Neural progenitor cell (in vitro differentiated cells): Measurements from ENCODE around the gene NR1H2. TPM values are rescaled to one million over a fixed set of nuclear protein-coding genes. Genes with fewer than 3 reads are reported as not detected.

Experiments used
- DNase-seq: peaks from one replicate; pipeline ENCODE4 v3.0.0-alpha.2; 2016; ENCODE audit warnings: low spot score
- H2AFZ ChIP-seq: fragments of 200-600 bp; sonication (generic); replicated peaks from 2 replicates; pipeline ENCODE4 v1.6.1; 2016; ENCODE audit warnings: antibody characterized with exemption
- H3F3A ChIP-seq: fragments of 200-600 bp; sonication (generic); 2 replicates; pipeline ENCODE4 v1.6.1; 2016; ENCODE audit warnings: antibody characterized with exemption, low read depth
- H3K27ac ChIP-seq: fragments of 200-600 bp; sonication (generic); 2 replicates; pipeline ENCODE4 v1.5.1; 2016; ENCODE audit warnings: mild to moderate bottlenecking
- H3K27me3 ChIP-seq: fragments of 200-600 bp; sonication (generic); 2 replicates; pipeline ENCODE4 v1.6.1; 2016; ENCODE audit warnings: mild to moderate bottlenecking, moderate library complexity
- H3K36me3 ChIP-seq: fragments of 200-600 bp; sonication (generic); 2 replicates; pipeline ENCODE4 v1.5.1; 2016
- H3K4me1 ChIP-seq: fragments of 200-600 bp; sonication (generic); 2 replicates; pipeline ENCODE4 v1.6.1; 2016; ENCODE audit warnings: mixed run types
- H3K4me2 ChIP-seq: fragments of 200-600 bp; sonication (generic); 2 replicates; pipeline ENCODE4 v1.6.1; 2016
- H3K4me3 ChIP-seq: fragments of 200-600 bp; sonication (generic); 2 replicates; pipeline ENCODE4 v1.5.1; 2016
- H3K79me2 ChIP-seq: fragments of 200-600 bp; sonication (generic); 2 replicates; pipeline ENCODE4 v1.6.1; 2016; ENCODE audit warnings: low read depth
- H3K9ac ChIP-seq: fragments of 200-600 bp; sonication (generic); 2 replicates; pipeline ENCODE4 v1.6.1; 2016
- H3K9me3 ChIP-seq: fragments of 200-600 bp; sonication (generic); 2 replicates; pipeline ENCODE4 v1.5.1; 2016; ENCODE audit warnings: low read depth
- H4K20me1 ChIP-seq: fragments of 200-600 bp; sonication (generic); 2 replicates; pipeline ENCODE4 v1.6.1; 2016; ENCODE audit warnings: low read depth
- H3K27ac Mint-ChIP-seq: 3 replicates; pipeline ENCODE4 v1.8.0; 2021; ENCODE audit warnings: mixed read lengths
- H3K27me3 Mint-ChIP-seq: 2 replicates; pipeline ENCODE4 v1.8.0; 2022; ENCODE audit warnings: low read depth, mild to moderate bottlenecking, inconsistent platforms, moderate library complexity, mixed read lengths; ENCODE audit not compliant: insufficient read depth
- H3K36me3 Mint-ChIP-seq: 3 replicates; pipeline ENCODE4 v1.8.0; 2021; ENCODE audit warnings: mixed read lengths
- H3K4me1 Mint-ChIP-seq: 3 replicates; pipeline ENCODE4 v1.8.0; 2021; ENCODE audit warnings: mixed read lengths
- H3K4me3 Mint-ChIP-seq: 3 replicates; pipeline ENCODE4 v1.8.0; 2021; ENCODE audit warnings: mild to moderate bottlenecking, moderate library complexity, mixed read lengths
- H3K9me3 Mint-ChIP-seq: 3 replicates; pipeline ENCODE4 v1.8.0; 2020; ENCODE audit warnings: mixed read lengths
- EZH2 ChIP-seq: fragments of 200-600 bp; sonication (generic); IDR thresholded peaks from 2 replicates; pipeline ENCODE4 v1.6.1; 2017; ENCODE audit warnings: antibody characterized with exemption, mild to moderate bottlenecking, moderate library complexity
- EZH2phosphoT487 ChIP-seq: fragments of 200-600 bp; sonication (generic); IDR thresholded peaks from 2 replicates; pipeline ENCODE4 v1.6.1; 2017; ENCODE audit warnings: antibody characterized with exemption
- total RNA-seq: library from RNA; depleted of rRNA; stranded (reverse); fragments of >200 nt; gene quantifications from 2 replicates; pipeline ENCODE4 v1.2.3, GENCODE V29; 2015; ENCODE audit warnings: low replicate concordance
- TF ChIP-seq, protein P1 (sequence below): fragments of 200-600 bp; sonication (generic); IDR thresholded peaks from 2 replicates; pipeline ENCODE4 v1.5.1; 2017; ENCODE audit warnings: antibody characterized with exemption, mild to moderate bottlenecking

Gene NR1H2
- total RNA-seq, 1 donor from 2014 or later, result 25.4 TPM

DNA sequence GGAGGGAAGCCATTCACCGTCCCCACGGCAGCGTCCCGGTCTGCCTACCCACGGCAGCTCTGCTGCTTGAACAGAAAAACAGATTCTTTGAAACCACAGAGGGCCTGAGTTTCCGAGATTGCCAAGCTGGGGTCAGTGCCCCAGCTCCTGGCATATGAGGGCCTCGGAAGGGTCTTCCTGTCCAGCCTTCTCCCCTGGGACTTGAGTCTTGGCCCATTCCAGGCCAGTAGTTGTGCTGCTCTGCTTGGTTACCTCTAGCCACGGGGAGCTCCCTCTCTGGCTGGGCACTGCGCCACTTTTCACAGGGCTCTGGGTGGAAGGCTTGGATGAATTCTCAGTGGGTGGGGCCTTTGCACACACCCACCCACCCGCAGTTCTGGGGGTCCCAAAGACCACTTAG lies 33.9 kb downstream of the NR1H2 start:
- H3K9me3 Mint-ChIP-seq, result no peaks in the 10 kb centered on the region
- Histone ChIP-seq H3K27me3 (no peaks in the 10 kb centered on the region), H3K36me3 (no peaks in the 10 kb centered on the region), H3K79me2 (no peaks in the 10 kb centered on the region), H3K9ac (no peak overlapping the region), H3K4me1 (no peaks in the 10 kb centered on the region), H3K4me2 (no peak overlapping the region), H2AFZ (no peak overlapping the region), H3K27ac (no peak overlapping the region), H3F3A (peaks cover 12% of the 10 kb centered on the region), H3K9me3 (no peaks in the 10 kb centered on the region), H3K4me3 (no peak overlapping the region), H4K20me1 (peaks cover 8% of the 10 kb centered on the region)
- no peak overlapping the region for H3K27ac Mint-ChIP-seq
- no peak overlapping the region for H3K4me3 Mint-ChIP-seq
- peaks cover 3% of the 10 kb centered on the region for H3K4me1 Mint-ChIP-seq
- TF ChIP-seq, protein P1, sequence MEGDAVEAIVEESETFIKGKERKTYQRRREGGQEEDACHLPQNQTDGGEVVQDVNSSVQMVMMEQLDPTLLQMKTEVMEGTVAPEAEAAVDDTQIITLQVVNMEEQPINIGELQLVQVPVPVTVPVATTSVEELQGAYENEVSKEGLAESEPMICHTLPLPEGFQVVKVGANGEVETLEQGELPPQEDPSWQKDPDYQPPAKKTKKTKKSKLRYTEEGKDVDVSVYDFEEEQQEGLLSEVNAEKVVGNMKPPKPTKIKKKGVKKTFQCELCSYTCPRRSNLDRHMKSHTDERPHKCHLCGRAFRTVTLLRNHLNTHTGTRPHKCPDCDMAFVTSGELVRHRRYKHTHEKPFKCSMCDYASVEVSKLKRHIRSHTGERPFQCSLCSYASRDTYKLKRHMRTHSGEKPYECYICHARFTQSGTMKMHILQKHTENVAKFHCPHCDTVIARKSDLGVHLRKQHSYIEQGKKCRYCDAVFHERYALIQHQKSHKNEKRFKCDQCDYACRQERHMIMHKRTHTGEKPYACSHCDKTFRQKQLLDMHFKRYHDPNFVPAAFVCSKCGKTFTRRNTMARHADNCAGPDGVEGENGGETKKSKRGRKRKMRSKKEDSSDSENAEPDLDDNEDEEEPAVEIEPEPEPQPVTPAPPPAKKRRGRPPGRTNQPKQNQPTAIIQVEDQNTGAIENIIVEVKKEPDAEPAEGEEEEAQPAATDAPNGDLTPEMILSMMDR, result no peak
- TF ChIP-seq EZH2 (no peak), EZH2phosphoT487 (no peak)
- DNase-seq, result no peak
- H3K27me3 Mint-ChIP-seq, result peaks cover 4% of the 10 kb centered on the region
- H3K36me3 Mint-ChIP-seq, result peaks cover 11% of the 10 kb centered on the region

DNA sequence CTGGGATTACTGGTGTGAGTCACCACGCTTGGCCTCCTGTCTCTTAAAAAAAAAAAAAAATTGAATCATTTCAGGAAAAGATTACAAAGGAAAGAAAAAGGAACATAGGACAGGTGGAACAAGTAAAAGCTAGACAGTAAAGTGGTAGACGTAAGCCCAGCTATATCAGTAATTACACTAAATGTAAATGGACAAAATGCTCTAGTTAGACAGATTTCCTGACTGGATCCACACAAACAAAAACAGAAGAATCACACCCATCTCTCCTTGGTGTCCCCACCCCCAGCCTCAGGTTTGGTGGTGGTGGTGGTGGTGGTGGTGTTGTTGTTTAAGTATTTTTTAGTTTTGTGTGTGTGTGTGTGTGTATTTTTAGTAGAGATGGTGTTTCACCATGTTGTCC lies 36.2 kb downstream of the NR1H2 start:
- no peaks in the 10 kb centered on the region for H3K9me3 ChIP-seq
- no peak overlapping the region for H3K4me3 ChIP-seq
- no peaks in the 10 kb centered on the region for H3K36me3 ChIP-seq
- peaks cover 11% of the 10 kb centered on the region for H3K36me3 Mint-ChIP-seq
- H3K4me3 Mint-ChIP-seq, result no peak overlapping the region
- no peak for DNase-seq
- H3K9me3 Mint-ChIP-seq, result no peaks in the 10 kb centered on the region
- H3K9ac ChIP-seq, result no peak overlapping the region
- no peak overlapping the region for H3K27ac ChIP-seq
- H3K4me2 ChIP-seq, result no peak overlapping the region
- peaks cover 3% of the 10 kb centered on the region for H3K4me1 Mint-ChIP-seq
- H3K79me2 ChIP-seq, result no peaks in the 10 kb centered on the region
- peaks cover 12% of the 10 kb centered on the region for H3F3A ChIP-seq
- H3K27ac Mint-ChIP-seq, result no peak overlapping the region
- H3K27me3 ChIP-seq, result no peaks in the 10 kb centered on the region
- no peak overlapping the region for H2AFZ ChIP-seq
- H3K27me3 Mint-ChIP-seq, result peaks cover 2% of the 10 kb centered on the region
- H3K4me1 ChIP-seq, result no peaks in the 10 kb centered on the region
- peaks cover 10% of the 10 kb centered on the region for H4K20me1 ChIP-seq
- TF ChIP-seq EZH2phosphoT487, result no peak
- no peak for TF ChIP-seq EZH2
- TF ChIP-seq, protein P1, result no peak

DNA sequence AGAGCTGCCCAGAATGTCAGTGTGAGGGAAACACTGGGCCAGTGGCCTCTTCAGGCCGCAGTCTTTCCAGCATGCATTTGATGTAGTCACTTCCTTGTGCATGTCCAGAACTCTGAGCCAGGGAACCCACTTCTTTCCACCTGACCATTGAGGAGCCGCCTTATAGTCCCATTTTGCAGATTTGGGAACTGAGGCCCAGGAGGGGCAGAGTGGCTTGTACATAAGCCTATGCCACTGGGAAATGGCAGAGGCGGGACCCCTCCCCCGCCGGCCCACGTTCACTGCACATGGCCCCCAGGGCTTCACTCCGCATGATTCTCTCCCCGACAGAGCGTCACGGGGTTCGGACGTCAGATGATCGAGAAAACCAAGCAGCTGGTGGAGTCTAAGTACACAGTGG lies 36.8 kb downstream of the NR1H2 start:
- Histone ChIP-seq H3K4me1 (no peaks in the 10 kb centered on the region), H3F3A (peaks cover 12% of the 10 kb centered on the region), H3K27ac (no peak overlapping the region), H3K4me2 (no peak overlapping the region), H3K4me3 (no peak overlapping the region), H3K9ac (no peak overlapping the region), H2AFZ (no peak overlapping the region), H3K9me3 (no peaks in the 10 kb centered on the region), H4K20me1 (peaks cover 12% of the 10 kb centered on the region), H3K79me2 (no peaks in the 10 kb centered on the region), H3K36me3 (no peaks in the 10 kb centered on the region), H3K27me3 (peaks cover 1% of the 10 kb centered on the region)
- Mint-ChIP-seq H3K36me3 (peaks cover 11% of the 10 kb centered on the region), H3K9me3 (no peaks in the 10 kb centered on the region), H3K4me1 (peaks cover 3% of the 10 kb centered on the region), H3K4me3 (no peak overlapping the region), H3K27me3 (peaks cover 2% of the 10 kb centered on the region), H3K27ac (no peak overlapping the region)
- TF ChIP-seq EZH2, result no peak
- TF ChIP-seq, protein P1, result no peak
- TF ChIP-seq EZH2phosphoT487, result no peak
- DNase-seq, result no peak

DNA sequence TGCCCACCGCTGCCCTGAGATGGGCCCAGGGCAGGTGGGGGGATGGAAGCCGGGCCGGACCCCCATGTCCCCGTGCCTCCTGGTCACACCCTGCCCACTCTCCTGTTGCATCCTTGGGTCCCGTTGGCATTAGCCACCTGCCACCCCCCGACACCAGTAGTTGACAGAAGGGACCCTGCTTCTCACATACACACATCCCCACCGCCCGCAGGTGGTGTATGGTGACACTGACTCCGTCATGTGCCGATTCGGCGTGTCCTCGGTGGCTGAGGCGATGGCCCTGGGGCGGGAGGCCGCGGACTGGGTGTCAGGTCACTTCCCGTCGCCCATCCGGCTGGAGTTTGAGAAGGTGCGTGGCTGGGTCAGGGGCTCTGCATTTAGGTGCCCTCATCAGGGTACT lies 37.3 kb downstream of the NR1H2 start:
- Histone ChIP-seq H3K9me3 (no peaks in the 10 kb centered on the region), H3K36me3 (no peaks in the 10 kb centered on the region), H3F3A (peaks cover 12% of the 10 kb centered on the region), H3K4me1 (peaks cover under 1% of the 10 kb centered on the region), H3K9ac (no peak overlapping the region), H2AFZ (no peak overlapping the region), H3K4me3 (no peak overlapping the region), H3K27ac (no peak overlapping the region), H3K27me3 (peaks cover 6% of the 10 kb centered on the region), H3K79me2 (no peaks in the 10 kb centered on the region), H4K20me1 (peaks cover 14% of the 10 kb centered on the region), H3K4me2 (no peak overlapping the region)
- H3K9me3 Mint-ChIP-seq, result no peaks in the 10 kb centered on the region
- TF ChIP-seq EZH2 (no peak), EZH2phosphoT487 (no peak)
- TF ChIP-seq, protein P1, result no peak
- no peak for DNase-seq
- no peak overlapping the region for H3K27ac Mint-ChIP-seq
- H3K27me3 Mint-ChIP-seq, result peaks cover 2% of the 10 kb centered on the region
- no peak overlapping the region for H3K4me3 Mint-ChIP-seq
- H3K36me3 Mint-ChIP-seq, result peaks cover 11% of the 10 kb centered on the region
- peaks cover 5% of the 10 kb centered on the region for H3K4me1 Mint-ChIP-seq
